Type B pancreatic cell (in vitro differentiated cells): Measurements from ENCODE around the gene RPS21. TPM values are rescaled to one million over a fixed set of nuclear protein-coding genes. Genes with fewer than 3 reads are reported as not detected.

Experiments
- DNase-seq: peaks from one replicate; pipeline ENCODE4 v3.0.0; 2021; ENCODE audit warnings: mixed read lengths; ENCODE audit not compliant: unreplicated experiment; ENCODE audit errors: extremely low spot score
- H3K27ac Mint-ChIP-seq: 2 replicates; pipeline ENCODE4 v1.8.0; 2021; ENCODE audit warnings: mild to moderate bottlenecking, mixed read lengths
- H3K27me3 Mint-ChIP-seq: 2 replicates; pipeline ENCODE4 v1.8.0; 2021; ENCODE audit warnings: mixed read lengths
- H3K36me3 Mint-ChIP-seq: 2 replicates; pipeline ENCODE4 v1.8.0; 2021; ENCODE audit warnings: mixed read lengths
- H3K4me1 Mint-ChIP-seq: one replicate; pipeline ENCODE4 v1.8.0; 2021; ENCODE audit warnings: mixed read lengths; ENCODE audit not compliant: unreplicated experiment
- H3K4me3 Mint-ChIP-seq: 2 replicates; pipeline ENCODE4 v1.8.0; 2021; ENCODE audit warnings: mild to moderate bottlenecking, mixed read lengths
- H3K9me3 Mint-ChIP-seq: 2 replicates; pipeline ENCODE4 v1.8.0; 2021; ENCODE audit warnings: mixed read lengths
- total RNA-seq: library from RNA; stranded (reverse); gene quantifications from 2 replicates; pipeline ENCODE4 v1.2.1, GENCODE V29; 2021; ENCODE audit warnings: low replicate concordance
- TF ChIP-seq, protein P1 (sequence below): fragments of 200-600 bp; sonication (generic); conservative IDR thresholded peaks from 2 replicates; pipeline ENCODE4 v1.5.0; 2021; ENCODE audit warnings: antibody characterized with exemption, mild to moderate bottlenecking

Gene RPS21
- total RNA-seq, 1 donor from 2014 or later: 1,432 TPM

- TF ChIP-seq, protein P1, sequence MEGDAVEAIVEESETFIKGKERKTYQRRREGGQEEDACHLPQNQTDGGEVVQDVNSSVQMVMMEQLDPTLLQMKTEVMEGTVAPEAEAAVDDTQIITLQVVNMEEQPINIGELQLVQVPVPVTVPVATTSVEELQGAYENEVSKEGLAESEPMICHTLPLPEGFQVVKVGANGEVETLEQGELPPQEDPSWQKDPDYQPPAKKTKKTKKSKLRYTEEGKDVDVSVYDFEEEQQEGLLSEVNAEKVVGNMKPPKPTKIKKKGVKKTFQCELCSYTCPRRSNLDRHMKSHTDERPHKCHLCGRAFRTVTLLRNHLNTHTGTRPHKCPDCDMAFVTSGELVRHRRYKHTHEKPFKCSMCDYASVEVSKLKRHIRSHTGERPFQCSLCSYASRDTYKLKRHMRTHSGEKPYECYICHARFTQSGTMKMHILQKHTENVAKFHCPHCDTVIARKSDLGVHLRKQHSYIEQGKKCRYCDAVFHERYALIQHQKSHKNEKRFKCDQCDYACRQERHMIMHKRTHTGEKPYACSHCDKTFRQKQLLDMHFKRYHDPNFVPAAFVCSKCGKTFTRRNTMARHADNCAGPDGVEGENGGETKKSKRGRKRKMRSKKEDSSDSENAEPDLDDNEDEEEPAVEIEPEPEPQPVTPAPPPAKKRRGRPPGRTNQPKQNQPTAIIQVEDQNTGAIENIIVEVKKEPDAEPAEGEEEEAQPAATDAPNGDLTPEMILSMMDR: no peak
- no peaks in the 10 kb centered on the region for H3K36me3 Mint-ChIP-seq
- H3K4me1 Mint-ChIP-seq: peaks cover 18% of the 10 kb centered on the region
- H3K27ac Mint-ChIP-seq: no peak overlapping the region
- H3K9me3 Mint-ChIP-seq: no peaks in the 10 kb centered on the region
- peak overlapping the region; percentile 85 for H3K4me3 Mint-ChIP-seq
- no peaks in the 10 kb centered on the region for H3K27me3 Mint-ChIP-seq
- DNase-seq: no peak
Observed at GRCh38 chr20:62406635-62407176, 19.8 kb downstream of the RPS21 start.

GRCh38 chr20:62407221-62407992 lies 20.5 kb downstream of the RPS21 start, which contains the start of gene CABLES2:
Gene CABLES2 (minus strand): TSS chr20:62407285. CDS start chr20:62407276, 9 bp downstream.
- TF ChIP-seq, protein P1: no peak
- Mint-ChIP-seq H3K27ac (peak within 1 kb of the TSS; percentile 68), H3K36me3 (no peaks in the 10 kb centered on the region), H3K4me3 (peak within 1 kb of the TSS; percentile 85), H3K9me3 (no peaks in the 10 kb centered on the region), H3K4me1 (peaks cover 18% of the 10 kb centered on the region), H3K27me3 (no peaks in the 10 kb centered on the region)
- peak; percentile 91 for DNase-seq

GRCh38 chr20:62408055-62408454 lies 21.2 kb downstream of the RPS21 start:
- Mint-ChIP-seq H3K36me3 (no peaks in the 10 kb centered on the region), H3K4me3 (peak overlapping the region; percentile 82), H3K9me3 (no peaks in the 10 kb centered on the region), H3K27me3 (no peaks in the 10 kb centered on the region), H3K4me1 (peaks cover 17% of the 10 kb centered on the region), H3K27ac (no peak overlapping the region)
- TF ChIP-seq, protein P1: no peak
- DNase-seq: no peak

DNA sequence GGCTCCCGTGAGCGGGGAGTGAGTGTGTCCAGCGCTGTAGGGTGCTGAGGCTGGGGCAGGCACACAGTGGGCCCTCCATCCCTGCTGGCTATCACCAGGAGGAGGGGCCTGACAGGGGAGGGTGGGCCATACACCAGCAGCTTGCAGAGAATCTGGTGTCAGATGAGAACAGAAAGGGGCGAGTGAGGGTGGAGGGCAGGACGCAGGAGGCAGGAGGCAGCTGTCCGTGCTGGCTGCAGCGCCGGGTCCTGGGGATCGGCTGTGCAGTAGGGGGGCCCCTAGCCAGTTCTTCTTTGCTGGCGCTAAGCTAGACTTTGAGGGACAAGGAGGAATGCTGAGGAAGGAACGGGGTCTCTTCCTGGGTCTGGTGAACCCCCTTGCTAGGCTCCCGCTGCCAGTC lies 21.7 kb downstream of the RPS21 start:
- Mint-ChIP-seq H3K4me3 (no peak overlapping the region), H3K27me3 (no peaks in the 10 kb centered on the region), H3K27ac (no peak overlapping the region), H3K4me1 (peaks cover 14% of the 10 kb centered on the region), H3K36me3 (no peaks in the 10 kb centered on the region), H3K9me3 (no peaks in the 10 kb centered on the region)
- TF ChIP-seq, protein P1: no peak
- no peak for DNase-seq

GRCh38 chr20:62409086-62409853 lies 22.4 kb downstream of the RPS21 start:
- Mint-ChIP-seq H3K27ac (peak overlapping the region; percentile 70), H3K4me3 (peak overlapping the region; percentile 45), H3K27me3 (no peaks in the 10 kb centered on the region), H3K4me1 (peaks cover 14% of the 10 kb centered on the region), H3K36me3 (no peaks in the 10 kb centered on the region), H3K9me3 (no peaks in the 10 kb centered on the region)
- no peak for DNase-seq
- TF ChIP-seq, protein P1: no peak
